Measurements from ENCODE around the gene TTC21B.

The TTC21B gene

DNA sequence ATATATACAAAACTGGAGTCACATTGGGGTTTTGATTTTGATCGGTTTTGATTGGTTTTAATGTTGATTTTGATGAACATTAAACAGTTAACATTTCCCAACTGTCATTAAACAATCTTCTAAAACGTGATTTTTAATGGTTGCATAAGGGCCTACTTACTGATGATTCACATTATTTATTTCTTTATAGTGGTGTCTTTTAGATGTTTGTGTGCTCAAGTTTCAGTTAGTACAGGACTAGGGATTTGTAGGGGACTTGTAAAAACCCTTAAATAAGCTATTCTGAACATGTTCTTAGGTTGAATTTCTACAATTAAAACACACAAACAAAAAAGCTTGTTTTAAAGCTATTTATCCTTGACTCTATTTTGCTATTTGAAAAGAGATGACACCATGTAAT is 61.6 kb downstream of the TTC21B start:
- DNase-seq (ENCODE audit: low read depth in 1 of 2, low spot score in 1 of 2), result no peak
- Histone ChIP-seq H3K27me3 (ENCODE audit: insufficient read depth, poor library complexity, severe bottlenecking) (no peaks in the 10 kb centered on the region), H3K4me3 (replicated peaks; ENCODE audit: insufficient read depth, low read length) (no peak overlapping the region), H3K27ac (replicated peaks) (no peak overlapping the region)
- TF ChIP-seq CTCF (IDR thresholded peaks at IDR 0.05; ENCODE audit: insufficient read depth, low read length) (no peak), SPI1 (IDR thresholded peaks at IDR 0.05; ENCODE audit: borderline replicate concordance, low read depth) (no peak), REST (IDR thresholded peaks at IDR 0.05; ENCODE audit: insufficient replicate concordance, low read depth) (no peak), POLR2AphosphoS5 (IDR thresholded peaks at IDR 0.05; ENCODE audit: low read depth) (no peak), GABPA (IDR thresholded peaks at IDR 0.05; ENCODE audit: low read depth) (no peak)

GRCh38 chr2:165891345-165891744 is 62.2 kb downstream of the TTC21B start:
- Histone ChIP-seq H3K4me3 (replicated peaks; ENCODE audit: insufficient read depth, low read length) (no peak overlapping the region), H3K27ac (replicated peaks) (no peak overlapping the region)
- TF ChIP-seq SPI1 (IDR thresholded peaks at IDR 0.05; ENCODE audit: borderline replicate concordance, low read depth), result no peak
- TF ChIP-seq REST (IDR thresholded peaks at IDR 0.05; ENCODE audit: insufficient replicate concordance, low read depth), result no peak
- TF ChIP-seq CTCF (IDR thresholded peaks at IDR 0.05; ENCODE audit: insufficient read depth, low read length), result no peak
- TF ChIP-seq POLR2AphosphoS5 (IDR thresholded peaks at IDR 0.05; ENCODE audit: low read depth), result no peak
- TF ChIP-seq GABPA (IDR thresholded peaks at IDR 0.05; ENCODE audit: low read depth), result no peak

GRCh38 chr2:165889798-165890197 is 63.8 kb downstream of the TTC21B start:
- TF ChIP-seq POLR2AphosphoS5 (IDR thresholded peaks at IDR 0.05; ENCODE audit: low read depth) (no peak), GABPA (IDR thresholded peaks at IDR 0.05; ENCODE audit: low read depth) (no peak), REST (IDR thresholded peaks at IDR 0.05; ENCODE audit: insufficient replicate concordance, low read depth) (no peak), SPI1 (IDR thresholded peaks at IDR 0.05; ENCODE audit: borderline replicate concordance, low read depth) (no peak), CTCF (IDR thresholded peaks at IDR 0.05; ENCODE audit: insufficient read depth, low read length) (no peak)
- H3K27ac ChIP-seq (replicated peaks), result no peak overlapping the region
- no peaks in the 10 kb centered on the region for H3K27me3 ChIP-seq (ENCODE audit: insufficient read depth, poor library complexity, severe bottlenecking)
- no peak overlapping the region for H3K4me3 ChIP-seq (replicated peaks; ENCODE audit: insufficient read depth, low read length)
- DNase-seq (ENCODE audit: low read depth in 1 of 2, low spot score in 1 of 2), result no peak

More at GRCh38 chr2:165891345-165891744, 62.2 kb downstream of the TTC21B start:
- DNase-seq (ENCODE audit: low read depth in 1 of 2, low spot score in 1 of 2), result no peak
- H3K27me3 ChIP-seq (ENCODE audit: insufficient read depth, poor library complexity, severe bottlenecking), result no peaks in the 10 kb centered on the region

Measured in HL-60 (cell line).